CD4-positive, alpha-beta T cell treated with Interleukin-6 for 4 hours (primary cell): ENCODE measurements around the gene MID2.
A peak's percentile ranks its signal among the peaks of the same experiment; 100 is the strongest.
"Not testable (repeated sequence)": the region's sequence is repeated elsewhere in the genome, so short reads cannot be mapped to it uniquely, and the experiment has no call there.

ENCODE experiments used
- DNase-seq: peaks from one replicate; pipeline ENCODE4 v3.0.0-alpha.2; 2020; ENCODE audit warnings: mixed read lengths

MID2 gene

GRCh38 chrX:107845625-107846024 is 20.0 kb downstream of the MID2 start:
- DNase-seq: no peak

GRCh38 chrX:107848591-107848990 is 22.9 kb downstream of the MID2 start:
- DNase-seq: no peak

GRCh38 chrX:107849747-107850421 is 24.2 kb downstream of the MID2 start:
- DNase-seq: no peak

- no peak for DNase-seq
These were observed 24.7 kb downstream of the MID2 start for GRCh38 chrX:107850422-107850765.

GRCh38 chrX:107851215-107851614 is 25.5 kb downstream of the MID2 start:
- DNase-seq: no peak

GRCh38 chrX:107851665-107852064 is 26.0 kb downstream of the MID2 start:
- not testable (repeated sequence) for DNase-seq

- no peak for DNase-seq
These were observed 30.6 kb downstream of the MID2 start for GRCh38 chrX:107856289-107856688.

- not testable (repeated sequence) for DNase-seq
These were observed 31.4 kb downstream of the MID2 start for GRCh38 chrX:107857041-107857440.

GRCh38 chrX:107857837-107858236 is 32.2 kb downstream of the MID2 start:
- no peak for DNase-seq

GRCh38 chrX:107861056-107861455 is 35.4 kb downstream of the MID2 start:
- DNase-seq: no peak

GRCh38 chrX:107871136-107871535 is 45.5 kb downstream of the MID2 start:
- DNase-seq: no peak

- no peak for DNase-seq
These were observed 52.4 kb downstream of the MID2 start for GRCh38 chrX:107878106-107878505.

- no peak for DNase-seq
These were observed 54.5 kb downstream of the MID2 start for GRCh38 chrX:107880054-107880610.

- DNase-seq: peak; percentile 44
These were observed 68.4 kb downstream of the MID2 start for GRCh38 chrX:107894038-107894437.

- DNase-seq: no peak
These were observed 77.1 kb downstream of the MID2 start for GRCh38 chrX:107902721-107903120.

- no peak for DNase-seq
These were observed 79.7 kb downstream of the MID2 start for GRCh38 chrX:107905366-107905765.

- DNase-seq: no peak
These were observed 98.6 kb downstream of the MID2 start for GRCh38 chrX:107924136-107924746.

- no peak for DNase-seq
These were observed 108.6 kb downstream of the MID2 start for GRCh38 chrX:107934262-107934661.

GRCh38 chrX:107935200-107935599 is 109.5 kb downstream of the MID2 start:
- no peak for DNase-seq

GRCh38 chrX:107935664-107936433 is 110.2 kb downstream of the MID2 start:
- DNase-seq: peak; percentile 1

GRCh38 chrX:107936434-107936730 is 110.7 kb downstream of the MID2 start:
- DNase-seq: no peak

GRCh38 chrX:107940095-107940494 is 114.4 kb downstream of the MID2 start:
- no peak for DNase-seq

GRCh38 chrX:107955337-107955736 is 129.7 kb downstream of the MID2 start:
- not testable (repeated sequence) for DNase-seq

GRCh38 chrX:107968623-107969022 is 143.0 kb downstream of the MID2 start:
- DNase-seq: no peak
